Fibroblast of villous mesenchyme (primary cell): ENCODE data around the gene PLEKHB1. TPM values are rescaled to one million over a fixed set of nuclear protein-coding genes. Genes with fewer than 3 reads are reported as not detected.

Source experiments
- DNase-seq: peaks from one replicate; pipeline ENCODE4 v3.0.0-alpha.2; 2010; ENCODE audit warnings: low read depth
- H3K4me3 ChIP-seq: 2 replicates; pipeline ENCODE4 v1.5.1; 2011; ENCODE audit warnings: low read depth, mild to moderate bottlenecking, low read length
- CTCF ChIP-seq: IDR thresholded peaks from 2 replicates; pipeline ENCODE4 v1.5.1; 2012; ENCODE audit warnings: low read depth, mild to moderate bottlenecking, low read length; ENCODE audit not compliant: insufficient read depth
- total RNA-seq: library from RNA; depleted of rRNA; stranded (reverse); fragments of >200 nt; gene quantifications from 2 replicates; pipeline ENCODE4 v1.2.3, GENCODE V29; 2012

The PLEKHB1 gene
- total RNA-seq, 1 donor, result under 0.01 TPM

- no peak for DNase-seq
- TF ChIP-seq CTCF, result no peak
- H3K4me3 ChIP-seq, result no peak overlapping the region
These were observed 5.8 kb downstream of the PLEKHB1 start for GRCh38 chr11:73652046-73652730.

GRCh38 chr11:73652856-73653559 lies 6.6 kb downstream of the PLEKHB1 start:
- no peak overlapping the region for H3K4me3 ChIP-seq
- no peak for DNase-seq
- TF ChIP-seq CTCF, result no peak

GRCh38 chr11:73653996-73654395 lies 7.6 kb downstream of the PLEKHB1 start:
- H3K4me3 ChIP-seq, result no peak overlapping the region
- DNase-seq, result no peak
- TF ChIP-seq CTCF, result no peak

GRCh38 chr11:73654482-73655021 lies 8.2 kb downstream of the PLEKHB1 start:
- no peak for TF ChIP-seq CTCF
- H3K4me3 ChIP-seq, result no peak overlapping the region
- DNase-seq, result no peak

GRCh38 chr11:73655686-73656085 lies 9.3 kb downstream of the PLEKHB1 start:
- DNase-seq, result no peak
- no peak overlapping the region for H3K4me3 ChIP-seq
- no peak for TF ChIP-seq CTCF

GRCh38 chr11:73656985-73657384 lies 10.6 kb downstream of the PLEKHB1 start:
- no peak for TF ChIP-seq CTCF
- no peak for DNase-seq
- no peak overlapping the region for H3K4me3 ChIP-seq
